Panc1 (cell line): ENCODE results near the gene TRIM4.

Source experiments
- POLR2AphosphoS5 ChIP-seq: IDR thresholded peaks from 2 replicates; pipeline ENCODE4 v1.6.1; 2012; ENCODE audit warnings: mild to moderate bottlenecking, low read depth, low read length, moderate library complexity
- REST ChIP-seq, 2 experiments: IDR thresholded peaks; 2 replicates each; pipeline ENCODE4 v1.6.1; 2011 to 2012; ENCODE audit warnings: low read depth in 2 of 2, control low read depth in 1 of 2, low read length in 1 of 2, mild to moderate bottlenecking in 1 of 2, moderate library complexity in 1 of 2; ENCODE audit not compliant: insufficient read depth in 1 of 2
- SIN3A ChIP-seq: IDR thresholded peaks from 2 replicates; pipeline ENCODE4 v1.6.1; 2012; ENCODE audit warnings: low read depth, mild to moderate bottlenecking, low read length, moderate library complexity, borderline replicate concordance; ENCODE audit not compliant: insufficient read depth
- TCF7L2 ChIP-seq: IDR thresholded peaks from 2 replicates; pipeline ENCODE4 v1.6.1; 2011; ENCODE audit warnings: mild to moderate bottlenecking, low read depth, low read length, inconsistent platforms
- TF ChIP-seq, protein P1 (sequence below): fragments of 450-650 bp; IDR thresholded peaks from 2 replicates; pipeline ENCODE4 v1.5.1; 2017; ENCODE audit warnings: mild to moderate bottlenecking

GRCh38 chr7:99893280-99893679, 26.1 kb downstream of the TRIM4 start:
- TF ChIP-seq, protein P1, sequence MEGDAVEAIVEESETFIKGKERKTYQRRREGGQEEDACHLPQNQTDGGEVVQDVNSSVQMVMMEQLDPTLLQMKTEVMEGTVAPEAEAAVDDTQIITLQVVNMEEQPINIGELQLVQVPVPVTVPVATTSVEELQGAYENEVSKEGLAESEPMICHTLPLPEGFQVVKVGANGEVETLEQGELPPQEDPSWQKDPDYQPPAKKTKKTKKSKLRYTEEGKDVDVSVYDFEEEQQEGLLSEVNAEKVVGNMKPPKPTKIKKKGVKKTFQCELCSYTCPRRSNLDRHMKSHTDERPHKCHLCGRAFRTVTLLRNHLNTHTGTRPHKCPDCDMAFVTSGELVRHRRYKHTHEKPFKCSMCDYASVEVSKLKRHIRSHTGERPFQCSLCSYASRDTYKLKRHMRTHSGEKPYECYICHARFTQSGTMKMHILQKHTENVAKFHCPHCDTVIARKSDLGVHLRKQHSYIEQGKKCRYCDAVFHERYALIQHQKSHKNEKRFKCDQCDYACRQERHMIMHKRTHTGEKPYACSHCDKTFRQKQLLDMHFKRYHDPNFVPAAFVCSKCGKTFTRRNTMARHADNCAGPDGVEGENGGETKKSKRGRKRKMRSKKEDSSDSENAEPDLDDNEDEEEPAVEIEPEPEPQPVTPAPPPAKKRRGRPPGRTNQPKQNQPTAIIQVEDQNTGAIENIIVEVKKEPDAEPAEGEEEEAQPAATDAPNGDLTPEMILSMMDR: no peak
- TF ChIP-seq POLR2AphosphoS5: no peak
- no peak for TF ChIP-seq REST (IDR thresholded peaks at IDR 0.05; ENCODE audit: insufficient read depth in 1 of 2, low read depth in 2 of 2, low read length in 1 of 2)
- TF ChIP-seq SIN3A: no peak
- TF ChIP-seq TCF7L2: no peak
